Measurements from ENCODE around the gene LIMCH1.

The LIMCH1 gene

DNA sequence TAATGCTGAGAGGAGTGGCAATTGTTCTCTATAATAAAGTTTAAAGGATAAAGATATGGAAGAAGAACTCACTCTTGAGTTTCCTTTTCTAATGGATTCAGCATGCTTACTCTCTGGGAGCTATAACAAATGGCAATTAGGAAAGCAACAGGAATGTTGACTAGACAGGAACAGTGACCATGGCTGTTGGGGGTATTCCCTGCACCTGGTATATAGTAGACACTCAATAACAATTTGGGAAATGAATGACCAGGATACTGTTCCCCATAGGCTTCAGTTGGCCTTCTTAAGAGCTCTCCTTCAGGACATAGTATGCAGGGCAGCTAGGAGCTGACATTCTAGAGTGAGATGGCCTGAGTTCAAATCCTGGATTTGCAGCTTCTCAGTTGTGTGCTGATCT, 1.8 kb downstream of the LIMCH1 start:
- Histone ChIP-seq H3K36me3 (ENCODE audit: control insufficient read depth, insufficient read depth, low read length) (no peaks in the 10 kb centered on the region), H3K4me3 (replicated peaks; ENCODE audit: low read depth, low read length) (no peak overlapping the region), H3K27me3 (replicated peaks; ENCODE audit: control insufficient read depth, insufficient read depth, low read length) (no peaks in the 10 kb centered on the region)
- no peak for DNase-seq (ENCODE audit: extremely low read depth, insufficient read length)
- TF ChIP-seq CTCF (IDR thresholded peaks at IDR 0.05; ENCODE audit: insufficient read depth, low read length, poor library complexity, severe bottlenecking) = no peak

DNA sequence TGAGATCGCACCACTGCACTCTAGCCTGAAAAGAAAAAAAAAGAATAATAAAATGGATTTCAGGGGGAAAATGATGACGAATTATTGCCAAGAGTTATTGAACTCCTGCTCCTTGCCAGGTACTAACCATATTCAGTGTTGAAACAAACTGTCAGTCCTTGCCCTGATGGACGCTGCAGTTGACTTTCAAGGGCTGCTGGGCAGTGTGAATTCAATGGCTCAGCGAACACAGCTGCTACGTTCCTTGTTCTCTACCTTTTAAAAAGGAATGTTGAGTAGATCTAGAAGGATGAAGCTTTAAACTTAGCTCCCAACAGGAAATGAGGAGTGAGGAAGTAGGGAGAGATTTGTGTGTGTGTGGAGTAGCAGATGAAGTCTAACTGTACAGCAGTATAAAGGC, 2.7 kb downstream of the LIMCH1 start:
- Histone ChIP-seq H3K36me3 (ENCODE audit: control insufficient read depth, insufficient read depth, low read length) (no peaks in the 10 kb centered on the region), H3K27me3 (replicated peaks; ENCODE audit: control insufficient read depth, insufficient read depth, low read length) (no peaks in the 10 kb centered on the region), H3K4me3 (replicated peaks; ENCODE audit: low read depth, low read length) (no peak overlapping the region)
- no peak for DNase-seq (ENCODE audit: extremely low read depth, insufficient read length)
- TF ChIP-seq CTCF (IDR thresholded peaks at IDR 0.05; ENCODE audit: insufficient read depth, low read length, poor library complexity, severe bottlenecking) = no peak

- Histone ChIP-seq H3K4me3 (replicated peaks; ENCODE audit: low read depth, low read length) (no peak overlapping the region), H3K36me3 (ENCODE audit: control insufficient read depth, insufficient read depth, low read length) (no peaks in the 10 kb centered on the region), H3K27me3 (replicated peaks; ENCODE audit: control insufficient read depth, insufficient read depth, low read length) (no peaks in the 10 kb centered on the region)
- no peak for DNase-seq (ENCODE audit: extremely low read depth, insufficient read length)
- no peak for TF ChIP-seq CTCF (IDR thresholded peaks at IDR 0.05; ENCODE audit: insufficient read depth, low read length, poor library complexity, severe bottlenecking)
These were observed 3.7 kb downstream of the LIMCH1 start for GRCh38 chr4:41541687-41542094.

GRCh38 chr4:41542526-41543275, 4.7 kb downstream of the LIMCH1 start:
- Histone ChIP-seq H3K4me3 (replicated peaks; ENCODE audit: low read depth, low read length) (no peak overlapping the region), H3K36me3 (ENCODE audit: control insufficient read depth, insufficient read depth, low read length) (no peaks in the 10 kb centered on the region), H3K27me3 (replicated peaks; ENCODE audit: control insufficient read depth, insufficient read depth, low read length) (no peaks in the 10 kb centered on the region)
- no peak for DNase-seq (ENCODE audit: extremely low read depth, insufficient read length)
- TF ChIP-seq CTCF (IDR thresholded peaks at IDR 0.05; ENCODE audit: insufficient read depth, low read length, poor library complexity, severe bottlenecking) = no peak

DNA sequence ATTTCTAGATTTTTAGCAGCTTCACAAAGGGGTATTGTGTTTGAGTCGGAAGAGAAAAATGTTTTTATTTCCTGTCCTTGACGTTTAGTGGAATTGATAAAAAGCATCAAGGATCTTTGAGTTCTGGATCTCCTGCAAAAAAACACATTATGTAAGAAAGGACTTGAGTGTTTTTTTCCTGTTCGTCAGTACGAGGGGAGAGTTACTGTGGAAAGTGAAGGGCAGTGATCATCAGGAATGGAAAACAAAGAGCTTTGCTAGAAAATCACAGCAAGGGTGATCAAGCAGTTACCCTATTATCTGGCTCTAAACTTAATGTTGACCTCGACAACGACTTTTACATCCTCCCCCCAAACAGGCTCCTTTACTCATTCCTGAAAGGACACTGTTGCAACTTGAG, 7.3 kb downstream of the LIMCH1 start:
- no peaks in the 10 kb centered on the region for H3K27me3 ChIP-seq (replicated peaks; ENCODE audit: control insufficient read depth, insufficient read depth, low read length)
- TF ChIP-seq CTCF (IDR thresholded peaks at IDR 0.05; ENCODE audit: insufficient read depth, low read length, poor library complexity, severe bottlenecking) = no peak
- DNase-seq (ENCODE audit: extremely low read depth, insufficient read length) = no peak

DNA sequence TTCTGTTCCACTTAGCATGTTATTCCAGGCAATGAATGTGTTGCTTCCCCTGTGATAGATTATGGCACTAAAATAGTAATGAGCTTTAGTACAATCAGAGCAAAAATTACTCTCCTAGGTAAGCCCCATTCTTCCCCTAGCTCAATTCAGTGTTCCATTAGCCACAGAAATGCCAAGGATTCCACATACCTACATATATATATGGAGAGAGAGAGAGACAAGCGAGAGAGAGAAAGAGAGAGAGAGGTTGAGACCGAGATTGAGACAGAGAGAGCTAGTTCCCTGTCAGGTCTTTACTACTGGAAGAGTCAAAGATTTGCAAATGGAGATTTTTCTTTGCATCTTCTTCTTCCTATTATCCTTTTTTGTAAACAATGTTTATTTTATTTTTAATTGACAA, 8.7 kb downstream of the LIMCH1 start:
- TF ChIP-seq CTCF (IDR thresholded peaks at IDR 0.05; ENCODE audit: insufficient read depth, low read length, poor library complexity, severe bottlenecking) = no peak
- no peak overlapping the region for H3K4me3 ChIP-seq (replicated peaks; ENCODE audit: low read depth, low read length)
- no peak for DNase-seq (ENCODE audit: extremely low read depth, insufficient read length)
- no peaks in the 10 kb centered on the region for H3K27me3 ChIP-seq (replicated peaks; ENCODE audit: control insufficient read depth, insufficient read depth, low read length)
- H3K36me3 ChIP-seq (ENCODE audit: control insufficient read depth, insufficient read depth, low read length) = no peaks in the 10 kb centered on the region

More for the DNA sequence above, 7.3 kb downstream of the LIMCH1 start:
- Histone ChIP-seq H3K36me3 (ENCODE audit: control insufficient read depth, insufficient read depth, low read length) (no peaks in the 10 kb centered on the region), H3K4me3 (replicated peaks; ENCODE audit: low read depth, low read length) (no peak overlapping the region)

All from GM06990 (cell line).